ENCODE measurements around the gene FBXL16. TPM values are rescaled to one million over a fixed set of nuclear protein-coding genes. Genes with fewer than 3 reads are reported as not detected.

The FBXL16 gene
- total RNA-seq, 1 donor from 2014 or later: 85.1 TPM

DNA sequence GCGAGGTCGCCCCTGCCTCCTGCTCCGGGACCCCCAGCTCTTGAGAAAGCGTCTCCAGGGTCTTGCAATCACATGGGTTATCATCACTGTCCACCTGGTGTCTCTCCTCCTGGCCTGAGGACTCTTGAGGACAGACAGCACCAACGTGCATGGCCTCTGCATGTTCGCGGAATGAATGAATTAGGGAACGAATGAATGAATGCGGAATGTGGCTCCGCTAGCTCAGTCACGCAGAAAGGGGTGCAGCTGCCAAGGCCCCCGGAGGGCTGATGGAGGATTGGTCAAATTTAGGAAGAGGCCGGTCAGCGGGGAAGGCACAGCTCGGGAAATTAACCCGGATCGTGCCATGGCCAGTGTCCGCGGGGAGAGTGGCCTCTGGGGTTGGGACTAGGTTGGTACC is 3.3 kb downstream of the FBXL16 start:
- Mint-ChIP-seq H3K36me3 (ENCODE audit: unreplicated experiment) (no peaks in the 10 kb centered on the region), H3K9me3 (ENCODE audit: unreplicated experiment) (peaks cover 8% of the 10 kb centered on the region), H3K27me3 (ENCODE audit: unreplicated experiment) (peaks cover 12% of the 10 kb centered on the region), H3K4me1 (ENCODE audit: low read depth, unreplicated experiment) (peaks cover 11% of the 10 kb centered on the region), H3K27ac (ENCODE audit: unreplicated experiment) (no peak overlapping the region), H3K4me3 (ENCODE audit: unreplicated experiment) (peak overlapping the region; percentile 81)
- no peak for DNase-seq
- TF ChIP-seq, protein P1, sequence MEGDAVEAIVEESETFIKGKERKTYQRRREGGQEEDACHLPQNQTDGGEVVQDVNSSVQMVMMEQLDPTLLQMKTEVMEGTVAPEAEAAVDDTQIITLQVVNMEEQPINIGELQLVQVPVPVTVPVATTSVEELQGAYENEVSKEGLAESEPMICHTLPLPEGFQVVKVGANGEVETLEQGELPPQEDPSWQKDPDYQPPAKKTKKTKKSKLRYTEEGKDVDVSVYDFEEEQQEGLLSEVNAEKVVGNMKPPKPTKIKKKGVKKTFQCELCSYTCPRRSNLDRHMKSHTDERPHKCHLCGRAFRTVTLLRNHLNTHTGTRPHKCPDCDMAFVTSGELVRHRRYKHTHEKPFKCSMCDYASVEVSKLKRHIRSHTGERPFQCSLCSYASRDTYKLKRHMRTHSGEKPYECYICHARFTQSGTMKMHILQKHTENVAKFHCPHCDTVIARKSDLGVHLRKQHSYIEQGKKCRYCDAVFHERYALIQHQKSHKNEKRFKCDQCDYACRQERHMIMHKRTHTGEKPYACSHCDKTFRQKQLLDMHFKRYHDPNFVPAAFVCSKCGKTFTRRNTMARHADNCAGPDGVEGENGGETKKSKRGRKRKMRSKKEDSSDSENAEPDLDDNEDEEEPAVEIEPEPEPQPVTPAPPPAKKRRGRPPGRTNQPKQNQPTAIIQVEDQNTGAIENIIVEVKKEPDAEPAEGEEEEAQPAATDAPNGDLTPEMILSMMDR (IDR thresholded peaks at IDR 0.05; ENCODE audit: partially characterized antibody, unreplicated experiment): no peak

DNA sequence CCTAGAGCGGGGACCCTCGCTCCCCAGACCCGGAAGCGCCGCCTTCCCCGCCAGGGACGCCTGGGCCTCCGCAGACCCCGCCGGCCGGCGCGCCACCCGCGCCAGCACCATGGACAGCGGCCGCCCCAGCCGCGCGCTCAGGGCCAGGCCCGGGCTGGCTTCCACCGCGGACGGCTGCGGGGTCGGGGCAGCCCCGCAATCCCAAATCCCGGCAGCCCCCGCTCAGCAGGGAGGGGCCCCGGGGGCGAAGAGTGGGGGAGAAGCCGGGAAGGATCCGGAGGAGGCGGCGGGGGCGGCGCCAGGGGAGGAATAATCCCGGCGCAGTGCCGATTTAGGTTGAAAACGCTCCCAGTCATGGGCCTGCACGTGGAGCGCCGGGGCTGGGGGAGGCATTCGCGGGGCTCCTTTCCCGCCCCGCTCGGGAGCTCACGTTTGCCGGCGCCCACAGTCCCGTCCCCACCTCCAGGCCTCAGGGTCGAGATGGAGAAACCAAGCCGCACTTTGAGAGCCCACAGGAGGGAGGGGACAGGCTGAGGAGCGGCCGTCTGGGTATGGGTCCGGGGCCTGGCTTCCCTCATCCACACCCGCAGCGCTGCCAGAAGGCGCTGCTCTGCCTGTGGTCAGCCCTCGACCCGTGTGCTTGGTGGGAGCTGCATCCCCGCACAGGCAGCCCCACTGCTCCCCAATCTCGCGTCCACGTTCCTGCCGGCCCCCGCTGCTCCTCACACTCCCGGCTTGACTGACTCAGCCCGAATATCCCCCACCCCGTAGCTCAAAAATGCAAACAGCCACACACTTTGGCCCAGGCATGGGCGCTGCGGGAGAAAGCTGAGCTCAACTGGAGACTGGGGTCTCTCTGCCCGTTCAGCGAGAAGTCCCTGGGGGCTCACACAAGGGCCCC is 4.7 kb downstream of the FBXL16 start:
- Mint-ChIP-seq H3K27ac (ENCODE audit: unreplicated experiment) (no peak overlapping the region), H3K4me1 (ENCODE audit: low read depth, unreplicated experiment) (peaks cover 11% of the 10 kb centered on the region), H3K36me3 (ENCODE audit: unreplicated experiment) (no peaks in the 10 kb centered on the region), H3K4me3 (ENCODE audit: unreplicated experiment) (peak overlapping the region; percentile 71), H3K27me3 (ENCODE audit: unreplicated experiment) (peaks cover 18% of the 10 kb centered on the region), H3K9me3 (ENCODE audit: unreplicated experiment) (peaks cover 4% of the 10 kb centered on the region)
- TF ChIP-seq, protein P1 (IDR thresholded peaks at IDR 0.05; ENCODE audit: partially characterized antibody, unreplicated experiment): no peak
- no peak for DNase-seq

DNA sequence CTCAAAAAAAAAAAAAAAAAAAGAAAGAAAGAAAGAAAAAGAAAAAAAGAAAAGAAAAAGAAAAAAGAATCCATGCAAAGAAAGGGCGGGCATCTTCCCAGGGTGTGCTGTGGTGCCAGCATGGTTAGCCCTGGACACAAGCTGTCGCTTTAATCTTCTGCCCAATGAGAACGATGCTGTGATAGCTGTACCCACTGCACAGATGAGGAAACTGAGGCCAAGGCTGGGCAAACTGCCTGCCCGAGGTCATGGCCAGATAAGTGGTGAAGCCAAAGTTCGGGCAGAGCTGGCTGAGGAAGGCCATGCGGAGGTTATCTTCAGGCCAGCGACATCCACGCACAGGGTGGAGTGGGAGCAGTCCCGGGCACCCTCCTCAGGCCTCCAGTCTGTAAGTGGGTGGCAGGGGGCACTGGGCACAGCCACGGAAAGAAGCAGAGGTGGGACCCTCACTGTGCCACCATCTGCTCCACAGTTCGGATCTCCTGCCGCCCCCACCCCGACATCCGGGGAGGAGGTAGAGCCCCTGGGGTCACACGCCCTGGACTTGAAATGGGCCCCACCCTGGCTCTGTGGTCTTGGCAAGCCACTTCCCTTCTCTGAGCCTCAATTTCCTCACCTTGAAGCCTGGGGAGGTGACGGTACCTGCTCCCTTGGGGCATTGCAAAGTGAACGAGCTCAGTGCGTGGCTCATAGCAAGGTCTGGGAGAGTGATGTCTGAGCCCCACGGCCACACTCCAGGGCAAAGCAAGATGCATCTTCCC is 6.5 kb downstream of the FBXL16 start:
- DNase-seq: no peak
- Mint-ChIP-seq H3K9me3 (ENCODE audit: unreplicated experiment) (peaks cover 10% of the 10 kb centered on the region), H3K27me3 (ENCODE audit: unreplicated experiment) (peaks cover 24% of the 10 kb centered on the region), H3K4me1 (ENCODE audit: low read depth, unreplicated experiment) (peaks cover 16% of the 10 kb centered on the region), H3K27ac (ENCODE audit: unreplicated experiment) (no peak overlapping the region), H3K36me3 (ENCODE audit: unreplicated experiment) (no peaks in the 10 kb centered on the region), H3K4me3 (ENCODE audit: unreplicated experiment) (no peak overlapping the region)
- TF ChIP-seq, protein P1 (IDR thresholded peaks at IDR 0.05; ENCODE audit: partially characterized antibody, unreplicated experiment): no peak

DNA sequence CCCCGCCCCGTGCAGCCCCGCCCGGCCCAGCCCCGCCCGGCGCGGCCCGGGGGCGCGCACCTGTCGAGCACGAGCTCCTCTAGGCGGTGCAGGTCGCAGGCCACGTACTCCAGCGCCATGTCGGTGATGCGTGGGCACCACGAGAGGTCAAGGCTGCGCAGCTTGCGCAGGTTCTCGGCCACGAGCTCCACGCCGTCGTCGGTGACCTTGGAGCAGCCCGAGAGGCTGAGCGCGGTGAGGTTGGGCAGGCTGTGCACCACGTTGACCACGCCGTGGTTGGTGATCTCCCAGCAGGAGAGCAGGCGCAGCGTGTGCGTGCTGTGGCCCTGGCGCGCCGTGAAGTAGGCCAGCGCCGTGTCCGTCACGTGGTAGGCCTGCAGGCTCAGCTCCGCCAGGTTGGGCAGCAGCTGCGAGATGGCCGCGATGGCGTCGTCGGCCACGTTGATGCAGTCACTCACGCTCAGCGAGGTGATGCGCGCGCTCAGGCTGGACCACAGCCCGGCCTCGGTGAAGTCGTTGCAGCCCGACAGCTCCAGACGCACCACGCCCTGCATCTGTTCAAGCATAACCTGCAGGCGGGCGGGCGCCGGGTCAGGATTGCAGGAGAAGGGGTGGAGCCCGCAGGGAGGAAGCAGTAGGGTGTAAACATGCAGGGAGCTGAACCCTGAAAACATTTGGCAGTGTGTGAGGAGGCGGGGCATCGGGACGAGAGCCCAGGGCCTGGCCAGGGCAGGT is 10.1 kb downstream of the FBXL16 start:
- Mint-ChIP-seq H3K4me1 (ENCODE audit: low read depth, unreplicated experiment) (peaks cover 8% of the 10 kb centered on the region), H3K9me3 (ENCODE audit: unreplicated experiment) (peaks cover 18% of the 10 kb centered on the region), H3K27me3 (ENCODE audit: unreplicated experiment) (peaks cover 28% of the 10 kb centered on the region), H3K27ac (ENCODE audit: unreplicated experiment) (no peak overlapping the region), H3K36me3 (ENCODE audit: unreplicated experiment) (no peaks in the 10 kb centered on the region), H3K4me3 (ENCODE audit: unreplicated experiment) (peak overlapping the region; percentile 15)
- DNase-seq: peak; percentile 81
- TF ChIP-seq, protein P1 (IDR thresholded peaks at IDR 0.05; ENCODE audit: partially characterized antibody, unreplicated experiment): no peak
